Measurements from ENCODE around the gene BCL7A.

GRCh38 chr12:122059203-122059960 lies 37.7 kb downstream of the BCL7A start:
- TF ChIP-seq, protein P1, sequence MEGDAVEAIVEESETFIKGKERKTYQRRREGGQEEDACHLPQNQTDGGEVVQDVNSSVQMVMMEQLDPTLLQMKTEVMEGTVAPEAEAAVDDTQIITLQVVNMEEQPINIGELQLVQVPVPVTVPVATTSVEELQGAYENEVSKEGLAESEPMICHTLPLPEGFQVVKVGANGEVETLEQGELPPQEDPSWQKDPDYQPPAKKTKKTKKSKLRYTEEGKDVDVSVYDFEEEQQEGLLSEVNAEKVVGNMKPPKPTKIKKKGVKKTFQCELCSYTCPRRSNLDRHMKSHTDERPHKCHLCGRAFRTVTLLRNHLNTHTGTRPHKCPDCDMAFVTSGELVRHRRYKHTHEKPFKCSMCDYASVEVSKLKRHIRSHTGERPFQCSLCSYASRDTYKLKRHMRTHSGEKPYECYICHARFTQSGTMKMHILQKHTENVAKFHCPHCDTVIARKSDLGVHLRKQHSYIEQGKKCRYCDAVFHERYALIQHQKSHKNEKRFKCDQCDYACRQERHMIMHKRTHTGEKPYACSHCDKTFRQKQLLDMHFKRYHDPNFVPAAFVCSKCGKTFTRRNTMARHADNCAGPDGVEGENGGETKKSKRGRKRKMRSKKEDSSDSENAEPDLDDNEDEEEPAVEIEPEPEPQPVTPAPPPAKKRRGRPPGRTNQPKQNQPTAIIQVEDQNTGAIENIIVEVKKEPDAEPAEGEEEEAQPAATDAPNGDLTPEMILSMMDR (IDR thresholded peaks at IDR 0.05; ENCODE audit: low read length), result no peak
- no peak for TF ChIP-seq EZH2 (IDR thresholded peaks at IDR 0.05; ENCODE audit: borderline replicate concordance, low read length)

Data from OCI-LY1 (cell line).